ENCODE data around the gene PHGDH. TPM values are rescaled to one million over a fixed set of nuclear protein-coding genes. Genes with fewer than 3 reads are reported as not detected.
A peak's percentile ranks its signal among the peaks of the same experiment; 100 is the strongest.

The PHGDH gene
- total RNA-seq, 1 donor from 2014 or later, result 217 TPM

DNA sequence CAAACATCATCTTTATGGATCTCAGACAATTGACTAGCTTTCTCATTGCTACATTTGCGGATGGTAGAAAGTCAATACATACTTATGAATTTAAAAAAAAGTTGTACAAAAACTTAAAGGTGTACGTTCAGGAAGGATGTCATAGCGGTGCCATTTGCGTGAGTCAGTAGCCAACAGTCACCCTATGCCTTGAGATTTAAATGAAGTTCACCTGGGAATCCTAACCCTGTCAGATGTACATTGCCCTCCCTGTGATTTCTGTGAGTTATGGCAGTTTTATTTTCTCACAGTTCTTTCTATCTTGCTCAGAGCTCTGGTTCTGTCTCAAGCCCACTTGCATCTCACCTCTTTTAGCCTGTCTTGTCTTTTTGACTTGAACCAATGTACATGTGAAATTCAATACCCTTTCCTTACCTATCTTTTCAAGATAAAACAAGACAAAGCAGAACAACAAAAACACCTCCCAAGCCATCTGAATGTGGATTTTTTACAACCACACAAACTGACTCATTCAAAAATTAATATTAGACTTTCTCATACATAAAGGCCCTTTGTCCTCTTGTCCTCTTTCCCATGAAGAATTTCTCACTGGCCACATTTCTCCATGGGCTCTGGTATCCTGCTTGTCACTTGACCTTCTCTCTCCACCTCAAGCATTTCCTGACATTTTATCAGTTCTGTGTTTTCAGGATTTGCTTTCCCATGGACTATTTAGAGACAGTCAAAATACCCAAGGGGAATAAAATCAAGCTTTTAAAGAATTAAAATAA, 38.4 kb upstream of the PHGDH start:
- no peak overlapping the region for H3K4me3 Mint-ChIP-seq
- H3K27me3 Mint-ChIP-seq, result no peaks in the 10 kb centered on the region
- peak overlapping the region; percentile 33 for H3K27ac Mint-ChIP-seq
- no peaks in the 10 kb centered on the region for H3K36me3 Mint-ChIP-seq
- peaks cover 4% of the 10 kb centered on the region for H3K9me3 Mint-ChIP-seq
- H3K4me1 Mint-ChIP-seq (ENCODE audit: unreplicated experiment), result peaks cover 22% of the 10 kb centered on the region
- no peak for DNase-seq (ENCODE audit: extremely low spot score, unreplicated experiment)
- TF ChIP-seq, protein P1, sequence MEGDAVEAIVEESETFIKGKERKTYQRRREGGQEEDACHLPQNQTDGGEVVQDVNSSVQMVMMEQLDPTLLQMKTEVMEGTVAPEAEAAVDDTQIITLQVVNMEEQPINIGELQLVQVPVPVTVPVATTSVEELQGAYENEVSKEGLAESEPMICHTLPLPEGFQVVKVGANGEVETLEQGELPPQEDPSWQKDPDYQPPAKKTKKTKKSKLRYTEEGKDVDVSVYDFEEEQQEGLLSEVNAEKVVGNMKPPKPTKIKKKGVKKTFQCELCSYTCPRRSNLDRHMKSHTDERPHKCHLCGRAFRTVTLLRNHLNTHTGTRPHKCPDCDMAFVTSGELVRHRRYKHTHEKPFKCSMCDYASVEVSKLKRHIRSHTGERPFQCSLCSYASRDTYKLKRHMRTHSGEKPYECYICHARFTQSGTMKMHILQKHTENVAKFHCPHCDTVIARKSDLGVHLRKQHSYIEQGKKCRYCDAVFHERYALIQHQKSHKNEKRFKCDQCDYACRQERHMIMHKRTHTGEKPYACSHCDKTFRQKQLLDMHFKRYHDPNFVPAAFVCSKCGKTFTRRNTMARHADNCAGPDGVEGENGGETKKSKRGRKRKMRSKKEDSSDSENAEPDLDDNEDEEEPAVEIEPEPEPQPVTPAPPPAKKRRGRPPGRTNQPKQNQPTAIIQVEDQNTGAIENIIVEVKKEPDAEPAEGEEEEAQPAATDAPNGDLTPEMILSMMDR (conservative IDR thresholded peaks at IDR 0.05), result no peak

DNA sequence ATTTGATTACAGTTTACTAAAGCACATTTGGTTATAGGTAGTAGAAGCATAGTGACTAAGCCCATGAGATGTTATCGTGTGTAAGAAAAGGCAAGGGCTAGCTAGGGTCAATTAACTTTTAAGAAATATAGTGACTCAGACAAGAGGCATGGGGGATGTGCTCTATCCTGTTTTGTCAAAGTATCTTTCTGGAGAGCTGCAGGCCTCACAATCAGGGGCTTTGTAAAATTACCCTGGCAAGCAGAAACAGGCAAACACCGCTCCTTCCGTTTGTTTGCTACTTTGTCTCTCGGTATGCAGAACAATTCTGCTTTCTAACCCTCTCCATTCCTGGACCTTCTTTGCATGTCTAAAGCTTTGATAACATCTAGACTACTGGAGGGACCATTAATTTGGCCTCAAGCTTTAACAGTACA, 37.6 kb upstream of the PHGDH start:
- peaks cover 4% of the 10 kb centered on the region for H3K9me3 Mint-ChIP-seq
- DNase-seq (ENCODE audit: extremely low spot score, unreplicated experiment), result no peak
- no peaks in the 10 kb centered on the region for H3K36me3 Mint-ChIP-seq
- TF ChIP-seq, protein P1 (conservative IDR thresholded peaks at IDR 0.05), result no peak
- H3K4me1 Mint-ChIP-seq (ENCODE audit: unreplicated experiment), result peaks cover 22% of the 10 kb centered on the region
- peak overlapping the region; percentile 63 for H3K4me3 Mint-ChIP-seq
- H3K27me3 Mint-ChIP-seq, result no peaks in the 10 kb centered on the region
- H3K27ac Mint-ChIP-seq, result peak overlapping the region; percentile 33

DNA sequence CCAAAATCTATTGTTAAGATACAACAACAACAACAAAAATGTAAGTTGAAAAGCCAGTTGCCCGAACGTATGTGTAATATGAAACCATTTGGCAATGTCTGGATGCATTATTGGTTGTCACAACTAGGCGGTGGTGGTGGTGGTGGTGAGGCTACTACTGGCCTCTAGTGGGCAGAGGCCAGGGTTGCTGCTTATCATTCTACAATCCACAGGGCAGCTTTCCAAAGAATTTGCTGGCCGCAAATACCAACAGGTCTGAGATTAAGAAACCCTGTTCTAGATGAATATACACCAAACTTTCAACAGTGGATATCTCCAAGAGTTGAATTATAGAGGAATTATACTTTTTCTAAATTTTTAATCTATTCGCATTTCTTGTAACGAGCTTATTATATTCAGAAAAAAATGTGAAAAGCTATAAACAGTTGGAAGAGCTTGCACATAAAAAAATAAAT, 36.9 kb upstream of the PHGDH start:
- TF ChIP-seq, protein P1 (conservative IDR thresholded peaks at IDR 0.05), result no peak
- Mint-ChIP-seq H3K27ac (peak overlapping the region; percentile 33), H3K36me3 (no peaks in the 10 kb centered on the region), H3K27me3 (no peaks in the 10 kb centered on the region), H3K4me3 (peak overlapping the region; percentile 86), H3K9me3 (peaks cover 4% of the 10 kb centered on the region), H3K4me1 (ENCODE audit: unreplicated experiment) (peaks cover 22% of the 10 kb centered on the region)
- DNase-seq (ENCODE audit: extremely low spot score, unreplicated experiment), result no peak

DNA sequence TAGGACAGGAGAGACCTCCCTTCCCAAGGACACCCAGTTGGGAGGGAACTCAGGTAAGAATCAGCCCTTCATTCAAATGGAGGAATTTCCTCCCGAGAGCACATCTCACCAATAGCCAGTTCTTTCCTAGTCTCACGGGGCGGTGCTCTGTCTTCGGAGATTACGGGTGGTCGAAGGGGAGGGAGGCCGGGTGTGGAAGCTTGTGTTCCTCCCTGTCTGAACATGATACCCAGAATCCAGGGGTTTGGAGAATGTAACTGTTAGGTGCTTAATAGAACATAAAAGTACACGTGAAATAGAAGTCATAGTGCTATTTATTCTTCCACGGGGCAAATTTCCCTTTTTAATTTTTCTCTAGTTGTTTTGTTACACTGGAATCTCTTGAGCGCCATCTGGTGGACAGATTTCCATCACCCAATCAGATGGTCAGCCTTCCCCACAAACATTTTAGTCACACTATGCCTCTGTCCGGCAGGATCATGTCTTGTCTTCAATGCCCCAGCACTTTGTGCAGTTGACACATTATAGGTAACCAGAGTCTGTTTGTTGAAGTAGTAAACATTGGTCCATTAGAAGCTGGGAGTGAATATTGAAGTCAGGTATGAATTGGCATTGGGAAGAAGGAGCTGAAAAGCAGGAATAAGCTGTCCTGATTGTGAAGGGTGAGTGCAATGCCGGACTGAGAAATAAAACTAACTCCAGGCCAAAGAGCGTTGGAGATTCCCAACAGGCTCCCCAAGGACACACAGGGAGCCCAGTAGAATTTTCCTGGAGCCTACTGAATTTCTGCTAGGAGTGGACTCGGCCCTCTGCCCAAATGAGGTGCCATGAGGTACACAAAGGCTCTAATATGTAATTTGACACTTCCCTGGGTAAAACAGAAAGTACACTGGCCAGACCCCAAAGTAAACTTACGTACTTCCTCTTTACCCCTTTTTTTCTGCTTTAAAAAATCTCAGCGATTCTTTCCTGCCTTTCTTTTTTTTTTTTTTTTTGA, 36.1 kb upstream of the PHGDH start:
- TF ChIP-seq, protein P1 (conservative IDR thresholded peaks at IDR 0.05), result peak; percentile 96
- DNase-seq (ENCODE audit: extremely low spot score, unreplicated experiment), result no peak
- no peaks in the 10 kb centered on the region for H3K36me3 Mint-ChIP-seq
- peaks cover 4% of the 10 kb centered on the region for H3K9me3 Mint-ChIP-seq
- peak overlapping the region; percentile 59 for H3K27ac Mint-ChIP-seq
- peak overlapping the region; percentile 86 for H3K4me3 Mint-ChIP-seq
- H3K27me3 Mint-ChIP-seq, result no peaks in the 10 kb centered on the region
- H3K4me1 Mint-ChIP-seq (ENCODE audit: unreplicated experiment), result peaks cover 22% of the 10 kb centered on the region

DNA sequence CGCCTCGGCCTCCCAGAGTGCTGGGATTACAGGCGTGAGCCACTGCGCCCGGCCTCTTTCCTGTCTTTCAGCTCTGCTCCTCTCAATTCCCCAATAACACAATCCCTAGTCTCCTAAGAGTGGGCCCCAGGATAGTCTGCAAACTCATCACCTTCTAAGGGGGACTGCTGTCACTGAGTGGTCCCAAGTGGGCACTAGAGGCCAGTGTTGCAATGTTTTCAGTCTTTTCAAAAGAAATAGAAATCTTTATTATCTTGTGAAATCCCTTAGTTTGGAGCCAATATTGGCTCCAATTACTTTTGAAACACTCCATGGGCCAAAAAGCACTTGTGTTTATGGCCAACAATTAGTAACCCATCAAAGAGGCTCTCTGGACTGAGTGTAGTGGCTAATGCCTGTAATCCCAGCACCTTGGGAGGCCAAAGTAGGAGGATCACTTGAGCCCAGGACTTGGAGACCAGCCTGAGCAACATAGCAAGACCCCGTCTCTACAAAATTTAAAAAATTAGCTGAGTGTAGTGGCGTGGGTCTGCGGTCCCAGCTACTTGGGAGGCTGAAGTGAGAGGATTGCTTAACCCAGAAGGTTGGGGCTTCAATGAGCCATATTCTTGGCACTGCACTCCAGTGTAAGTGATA, 35.0 kb upstream of the PHGDH start:
- Mint-ChIP-seq H3K27ac (no peak overlapping the region), H3K36me3 (no peaks in the 10 kb centered on the region), H3K27me3 (no peaks in the 10 kb centered on the region)

More for the DNA sequence above, 35.0 kb upstream of the PHGDH start:
- no peak for DNase-seq (ENCODE audit: extremely low spot score, unreplicated experiment)
- no peaks in the 10 kb centered on the region for H3K9me3 Mint-ChIP-seq
- peaks cover 22% of the 10 kb centered on the region for H3K4me1 Mint-ChIP-seq (ENCODE audit: unreplicated experiment)
- TF ChIP-seq, protein P1 (conservative IDR thresholded peaks at IDR 0.05), result peak; percentile 22
- no peak overlapping the region for H3K4me3 Mint-ChIP-seq
